ENCODE data around the gene COX19. TPM values are rescaled to one million over a fixed set of nuclear protein-coding genes. Genes with fewer than 3 reads are reported as not detected.

The COX19 gene
- total RNA-seq, 5 donors from 2014 or later (not counting 1 experiment from before 2014, with no cell fraction given): 38.0 to 50.9 (median 43.7) TPM

DNA sequence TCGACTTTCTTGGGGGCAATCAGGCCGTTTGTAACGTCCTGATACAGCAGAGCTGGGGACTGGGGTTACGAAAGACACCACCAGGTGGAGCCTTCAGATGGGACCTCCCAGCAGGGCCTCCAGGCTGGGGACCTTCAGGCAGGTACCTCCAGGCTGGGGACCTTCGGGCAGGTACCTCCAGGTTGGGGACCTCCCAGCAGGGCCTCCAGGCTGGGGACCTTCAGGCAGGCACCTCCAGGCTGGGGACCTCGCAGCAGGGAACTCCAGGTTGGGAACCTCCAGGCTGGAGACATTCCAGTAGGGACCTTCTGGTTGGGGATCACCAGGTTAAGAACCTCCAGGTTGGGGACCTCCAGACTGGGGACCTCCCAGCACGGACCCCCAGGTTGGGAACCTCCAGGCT lies 45.5 kb upstream of the COX19 start:
- Mint-ChIP-seq H3K27ac (no peak overlapping the region), H3K36me3 (peaks cover 21% of the 10 kb centered on the region), H3K27me3 (no peaks in the 10 kb centered on the region), H3K4me3 (no peak overlapping the region), H3K4me1 (peaks cover 8 to 32% (median 23%) of the 10 kb centered on the region in 3 donors), H3K9me3 (no peaks in the 10 kb centered on the region)
- no peaks in the 10 kb centered on the region for H3K27me3 ChIP-seq (replicated peaks in 1 of 2; ENCODE audit: control insufficient read depth in 2 of 2, extremely low read depth in 1 of 2, insufficient read depth in 2 of 2, low read length in 1 of 2)
- DNase-seq (peak in 1 of 35 experiments; percentile 30), ATAC-seq (replicated peaks in 1 of 4) (peak in 1 of 4 experiments; percentile 46)
- peaks cover 0 to 15% of the 10 kb centered on the region in 2 donors for H3K36me3 ChIP-seq (ENCODE audit: control insufficient read depth in 2 of 2, extremely low read depth in 1 of 2, insufficient read depth in 1 of 2, low read length in 1 of 2)
- H3K4me1 ChIP-seq (ENCODE audit: control insufficient read depth in 1 of 2, extremely low read depth in 1 of 2, insufficient read depth in 2 of 2, low read length in 2 of 2): peaks cover 0 to 10% of the 10 kb centered on the region in 2 experiments
- no peak overlapping the region for H3K27ac ChIP-seq (ENCODE audit: low read length)
- CTCF ChIA-PET: no interaction called here
- POLR2A ChIA-PET: no interaction called here
- H3K9me3 ChIP-seq: no peaks in the 10 kb centered on the region
- H3K4me3 ChIP-seq (ENCODE audit: control insufficient read depth in 1 of 2, extremely low read depth in 1 of 2, low read length in 1 of 2): no peak overlapping the region
- 92% methylated on average over 7 of the region's 7 CpGs for WGBS (ENCODE audit: insufficient coverage)

DNA sequence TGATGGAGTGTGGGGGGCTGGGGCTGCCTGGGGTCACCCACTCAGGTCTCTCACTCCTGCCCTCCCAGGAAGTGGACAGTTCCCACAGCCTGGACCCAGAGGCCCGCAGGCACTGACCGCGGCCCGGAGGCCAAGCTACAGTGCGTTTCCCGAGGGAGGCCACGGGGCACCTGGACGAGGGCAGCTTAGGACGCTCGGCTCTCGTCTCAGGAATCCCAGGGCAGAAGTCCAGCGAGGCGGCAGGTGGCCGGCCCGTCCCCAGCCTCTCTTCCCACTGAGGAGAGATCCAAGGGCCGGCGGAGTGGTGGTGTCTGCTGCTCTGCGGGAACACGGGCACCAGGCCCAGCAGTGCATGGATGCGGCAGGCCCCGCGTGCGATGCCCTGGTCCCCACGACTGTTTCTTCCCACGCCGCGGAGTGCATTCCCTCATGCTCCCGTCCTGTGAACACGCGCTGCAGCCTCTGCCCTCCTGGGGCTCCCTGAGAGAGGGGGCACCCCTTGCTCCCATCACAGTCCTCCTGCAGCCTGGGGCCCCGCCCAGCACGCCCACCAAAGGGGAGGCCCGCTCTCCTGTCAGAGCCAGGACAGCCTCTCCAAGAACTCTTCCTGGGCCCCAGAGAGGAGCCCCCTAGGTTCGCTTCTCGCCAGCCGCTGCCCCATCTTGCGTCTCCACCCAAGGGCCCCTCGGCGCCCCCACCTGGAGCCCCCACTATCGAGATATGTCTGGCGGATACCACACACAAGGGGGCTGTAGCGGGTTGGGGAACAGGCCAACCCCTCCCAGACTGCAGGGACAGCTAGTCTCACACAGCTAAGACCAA lies 44.7 kb upstream of the COX19 start:
- no peak overlapping the region for H3K4me3 ChIP-seq (ENCODE audit: control insufficient read depth in 1 of 2, extremely low read depth in 1 of 2, low read length in 1 of 2)
- no peaks in the 10 kb centered on the region for H3K27me3 ChIP-seq (replicated peaks in 1 of 2; ENCODE audit: control insufficient read depth in 2 of 2, extremely low read depth in 1 of 2, insufficient read depth in 2 of 2, low read length in 1 of 2)
- no peak overlapping the region for H3K4me3 Mint-ChIP-seq
- CTCF ChIA-PET: interaction anchor here in 1 of 2 donors (0.7 kb wide), 1 partner anchor 21 kb away, joined by 9 read pairs; no protein-coding TSS in a partner anchor
- no peaks in the 10 kb centered on the region for H3K9me3 ChIP-seq
- peaks cover 21% of the 10 kb centered on the region for H3K36me3 Mint-ChIP-seq
- WGBS (ENCODE audit: insufficient coverage): 96% methylated on average over 36 of the region's 42 CpGs
- peaks cover 0 to 10% of the 10 kb centered on the region in 2 experiments for H3K4me1 ChIP-seq (ENCODE audit: control insufficient read depth in 1 of 2, extremely low read depth in 1 of 2, insufficient read depth in 2 of 2, low read length in 2 of 2)
- H3K9me3 Mint-ChIP-seq: no peaks in the 10 kb centered on the region
- DNase-seq (no peak), ATAC-seq (replicated peaks in 1 of 4) (no peak)
- H3K36me3 ChIP-seq (ENCODE audit: control insufficient read depth in 2 of 2, extremely low read depth in 1 of 2, insufficient read depth in 1 of 2, low read length in 1 of 2): peaks cover 0 to 15% of the 10 kb centered on the region in 2 donors
- H3K4me1 Mint-ChIP-seq: peaks cover 8 to 28% (median 20%) of the 10 kb centered on the region in 3 donors
- H3K27ac Mint-ChIP-seq: no peak overlapping the region
- no peak overlapping the region for H3K27ac ChIP-seq (ENCODE audit: low read length)
- POLR2A ChIA-PET: no interaction called here
- H3K27me3 Mint-ChIP-seq: no peaks in the 10 kb centered on the region

DNA sequence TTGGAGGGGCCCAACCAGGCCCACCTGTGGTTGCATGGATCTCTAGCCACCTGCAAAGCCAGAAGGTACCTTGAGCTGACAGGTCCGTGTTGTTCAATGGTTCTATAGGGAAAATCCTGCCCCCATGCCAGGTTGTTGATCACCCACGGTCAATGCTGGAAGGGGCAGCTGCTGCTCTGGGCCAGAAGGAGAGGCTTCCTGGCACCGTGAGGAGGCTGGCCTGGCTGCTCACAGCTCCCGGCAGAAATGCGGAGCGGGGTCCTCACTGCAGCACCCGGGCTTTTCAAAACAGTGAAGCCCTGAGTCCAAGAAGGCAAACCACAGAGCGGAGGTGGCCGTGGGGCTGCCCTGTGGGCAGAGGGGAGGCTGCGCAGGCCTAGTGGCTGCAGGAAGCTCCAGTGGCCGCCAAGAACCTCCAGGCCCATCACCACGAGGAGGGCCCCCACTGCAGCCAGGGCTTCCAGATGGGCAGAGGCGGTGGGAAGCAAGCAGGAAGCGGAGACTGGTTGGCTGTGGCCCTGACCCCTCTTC lies 44.0 kb upstream of the COX19 start:
- WGBS (ENCODE audit: insufficient coverage): 86% methylated on average over 11 of the region's 14 CpGs
- Histone ChIP-seq H3K4me3 (ENCODE audit: control insufficient read depth in 1 of 2, extremely low read depth in 1 of 2, low read length in 1 of 2) (no peak overlapping the region), H3K9me3 (no peaks in the 10 kb centered on the region), H3K27ac (ENCODE audit: low read length) (no peak overlapping the region), H3K4me1 (ENCODE audit: control insufficient read depth in 1 of 2, extremely low read depth in 1 of 2, insufficient read depth in 2 of 2, low read length in 2 of 2) (peaks cover 0 to 10% of the 10 kb centered on the region in 2 experiments), H3K36me3 (ENCODE audit: control insufficient read depth in 2 of 2, extremely low read depth in 1 of 2, insufficient read depth in 1 of 2, low read length in 1 of 2) (peaks cover 0 to 11% of the 10 kb centered on the region in 2 donors), H3K27me3 (replicated peaks in 1 of 2; ENCODE audit: control insufficient read depth in 2 of 2, extremely low read depth in 1 of 2, insufficient read depth in 2 of 2, low read length in 1 of 2) (no peaks in the 10 kb centered on the region)
- Mint-ChIP-seq H3K27me3 (no peaks in the 10 kb centered on the region), H3K9me3 (no peaks in the 10 kb centered on the region), H3K4me1 (peaks cover 8 to 25% (median 20%) of the 10 kb centered on the region in 3 donors), H3K36me3 (peaks cover 21% of the 10 kb centered on the region), H3K27ac (no peak overlapping the region), H3K4me3 (no peak overlapping the region)
- DNase-seq: no peak
- ChIA-PET CTCF (interaction anchor here in 1 of 2 donors (0.7 kb wide), 1 partner anchor 21 kb away, joined by 9 read pairs; no protein-coding TSS in a partner anchor), POLR2A (no interaction called here)
- no peak for ATAC-seq (replicated peaks in 1 of 4)

GRCh38 chr7:1018334-1018695 lies 43.0 kb upstream of the COX19 start:
- peaks cover 8 to 25% (median 23%) of the 10 kb centered on the region in 3 donors for H3K4me1 Mint-ChIP-seq
- DNase-seq (no peak), ATAC-seq (replicated peaks in 1 of 4) (no peak)
- peaks cover 18% of the 10 kb centered on the region for H3K36me3 Mint-ChIP-seq
- 92% methylated on average over 13 of the region's 13 CpGs for WGBS (ENCODE audit: insufficient coverage)
- Histone ChIP-seq H3K4me1 (ENCODE audit: control insufficient read depth in 1 of 2, extremely low read depth in 1 of 2, insufficient read depth in 2 of 2, low read length in 2 of 2) (peaks cover 0 to 10% of the 10 kb centered on the region in 2 experiments), H3K4me3 (ENCODE audit: control insufficient read depth in 1 of 2, extremely low read depth in 1 of 2, low read length in 1 of 2) (no peak overlapping the region), H3K27me3 (replicated peaks in 1 of 2; ENCODE audit: control insufficient read depth in 2 of 2, extremely low read depth in 1 of 2, insufficient read depth in 2 of 2, low read length in 1 of 2) (no peaks in the 10 kb centered on the region), H3K36me3 (ENCODE audit: control insufficient read depth in 2 of 2, extremely low read depth in 1 of 2, insufficient read depth in 1 of 2, low read length in 1 of 2) (peaks cover 0 to 9% of the 10 kb centered on the region in 2 donors), H3K9me3 (no peaks in the 10 kb centered on the region), H3K27ac (ENCODE audit: low read length) (no peak overlapping the region)
- ChIA-PET POLR2A (no interaction called here), CTCF (no interaction called here)
- no peak overlapping the region for H3K4me3 Mint-ChIP-seq
- H3K9me3 Mint-ChIP-seq: no peaks in the 10 kb centered on the region
- no peaks in the 10 kb centered on the region for H3K27me3 Mint-ChIP-seq
- H3K27ac Mint-ChIP-seq: peak overlapping the region in 1 of 2 donors; percentile 49

DNA sequence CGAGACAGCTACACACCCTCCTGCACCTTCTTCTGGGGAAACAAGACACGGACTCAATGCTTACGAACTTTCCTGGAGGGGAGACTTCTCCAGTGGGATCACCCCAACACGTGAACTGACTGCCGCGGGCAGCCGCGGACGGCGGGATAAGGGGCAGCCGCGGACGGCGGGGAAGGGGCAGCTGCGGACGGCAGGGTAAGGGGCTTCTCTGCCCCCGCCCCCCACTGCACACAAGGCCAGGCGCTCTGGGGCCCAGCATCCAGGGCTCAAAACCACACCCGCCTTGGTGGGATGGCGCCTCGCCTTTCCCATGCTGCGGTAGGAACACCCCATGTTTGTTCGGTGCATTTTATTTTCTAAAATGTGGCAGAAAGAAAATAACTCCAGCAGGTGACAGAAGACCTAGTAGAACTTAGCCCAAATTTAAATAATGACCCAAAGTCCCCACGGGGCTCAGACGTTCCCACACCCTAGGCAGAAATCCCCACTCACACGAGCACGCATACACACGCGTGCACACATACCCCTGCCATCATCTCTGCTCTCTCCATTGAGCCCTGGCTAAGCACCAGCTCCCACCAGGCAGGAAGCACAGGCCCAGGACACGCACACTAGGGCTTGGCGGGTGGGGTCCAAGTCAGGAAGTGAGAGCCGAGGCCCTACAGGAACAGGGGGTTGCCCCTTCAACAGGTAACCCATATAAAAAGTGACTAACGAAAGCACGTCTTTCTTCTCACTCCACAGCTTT lies 42.4 kb upstream of the COX19 start:
- H3K36me3 Mint-ChIP-seq: peaks cover 17% of the 10 kb centered on the region
- peaks cover 0 to 9% of the 10 kb centered on the region in 2 donors for H3K36me3 ChIP-seq (ENCODE audit: control insufficient read depth in 2 of 2, extremely low read depth in 1 of 2, insufficient read depth in 1 of 2, low read length in 1 of 2)
- H3K27ac Mint-ChIP-seq: peak overlapping the region in 1 of 2 donors; percentile 49
- H3K27me3 ChIP-seq (replicated peaks in 1 of 2; ENCODE audit: control insufficient read depth in 2 of 2, extremely low read depth in 1 of 2, insufficient read depth in 2 of 2, low read length in 1 of 2): no peaks in the 10 kb centered on the region
- no peaks in the 10 kb centered on the region for H3K9me3 Mint-ChIP-seq
- no peaks in the 10 kb centered on the region for H3K9me3 ChIP-seq
- no peak for DNase-seq
- 94% methylated on average over 17 of the region's 34 CpGs for WGBS (ENCODE audit: insufficient coverage)
- H3K4me3 ChIP-seq (ENCODE audit: control insufficient read depth in 1 of 2, extremely low read depth in 1 of 2, low read length in 1 of 2): no peak overlapping the region
- H3K4me1 Mint-ChIP-seq: peaks cover 8 to 25% (median 20%) of the 10 kb centered on the region in 3 donors
- ChIA-PET CTCF (no interaction called here), POLR2A (no interaction called here)
- ATAC-seq (replicated peaks in 1 of 4): no peak
- no peaks in the 10 kb centered on the region for H3K27me3 Mint-ChIP-seq
- H3K4me1 ChIP-seq (ENCODE audit: control insufficient read depth in 1 of 2, extremely low read depth in 1 of 2, insufficient read depth in 2 of 2, low read length in 2 of 2): peaks cover 0 to 10% of the 10 kb centered on the region in 2 experiments
- H3K27ac ChIP-seq (ENCODE audit: low read length): no peak overlapping the region
- H3K4me3 Mint-ChIP-seq: no peak overlapping the region

All from T-cell (primary cell).